ENCODE results near the gene CCDC59.

The CCDC59 gene

GRCh38 chr12:82314406-82314892 is 43.7 kb downstream of the CCDC59 start:
- DNase-seq (ENCODE audit: low read depth in 2 of 2) = no peak

Data from stimulated activated CD4-positive, alpha-beta T cell treated with anti-CD3 and anti-CD28 coated beads, Interleukin-4, amount 100 ng/mL, for 48 hours (primary cell).